HEK293T (cell line): ENCODE measurements around the gene FAM136A.

ENCODE experiments used
- CTCF ChIA-PET: fragments of 350-600 bp; formaldehyde crosslinking; extraction: SDS; loops from one replicate; lab custom pipeline; 2021; ENCODE audit warnings: antibody characterized with exemption, inconsistent platforms; lab: Yijun Ruan, JAX
- POLR2A ChIA-PET: fragments of 350-600 bp; formaldehyde crosslinking; extraction: SDS; loops from one replicate; lab custom pipeline; 2020; ENCODE audit warnings: antibody characterized with exemption, inconsistent platforms; lab: Yijun Ruan, JAX
- DNase-seq: peaks from one replicate; pipeline ENCODE4 v3.0.0; 2012; ENCODE audit warnings: mixed read lengths; ENCODE audit errors: extremely low spot score
- ARNT ChIP-seq: fragments of 450-650 bp; IDR thresholded peaks from 2 replicates; pipeline ENCODE4 v1.6.1; 2017; ENCODE audit warnings: mild to moderate bottlenecking
- BHLHE40 ChIP-seq: fragments of 450-650 bp; IDR thresholded peaks from 2 replicates; pipeline ENCODE4 v1.6.1; 2016; ENCODE audit warnings: mild to moderate bottlenecking, moderate library complexity, borderline replicate concordance
- CTBP1 ChIP-seq: fragments of 450-650 bp; IDR thresholded peaks from 2 replicates; pipeline ENCODE4 v1.6.1; 2016; ENCODE audit warnings: borderline replicate concordance
- ELF4 ChIP-seq: fragments of 450-650 bp; IDR thresholded peaks from 2 replicates; pipeline ENCODE4 v1.6.1; 2017; ENCODE audit warnings: antibody characterized with exemption
- FOXA1 ChIP-seq: fragments of 450-650 bp; IDR thresholded peaks from 2 replicates; pipeline ENCODE4 v1.6.1; 2016; ENCODE audit warnings: mild to moderate bottlenecking
- FOXK2 ChIP-seq: fragments of 450-650 bp; IDR thresholded peaks from 2 replicates; pipeline ENCODE4 v1.6.1; 2016; ENCODE audit warnings: mild to moderate bottlenecking
- FOXM1 ChIP-seq: fragments of 450-650 bp; IDR thresholded peaks from 2 replicates; pipeline ENCODE4 v1.6.1; 2017; ENCODE audit warnings: mild to moderate bottlenecking, borderline replicate concordance
- HDGF ChIP-seq: fragments of 450-650 bp; IDR thresholded peaks from 2 replicates; pipeline ENCODE4 v1.6.1; 2017; ENCODE audit warnings: antibody characterized with exemption, borderline replicate concordance
- L3MBTL2 ChIP-seq: fragments of 450-650 bp; conservative IDR thresholded peaks from 2 replicates; pipeline ENCODE4 v1.6.1; 2016; ENCODE audit warnings: mild to moderate bottlenecking
- LEF1 ChIP-seq: fragments of 450-650 bp; IDR thresholded peaks from 2 replicates; pipeline ENCODE4 v1.6.1; 2017; ENCODE audit warnings: mild to moderate bottlenecking, borderline replicate concordance
- NFRKB ChIP-seq: fragments of 450-650 bp; IDR thresholded peaks from 2 replicates; pipeline ENCODE4 v1.6.1; 2016; ENCODE audit warnings: mild to moderate bottlenecking, moderate library complexity
- PKNOX1 ChIP-seq: fragments of 450-650 bp; IDR thresholded peaks from 2 replicates; pipeline ENCODE4 v1.6.1; 2016
- SP1 ChIP-seq: fragments of 450-650 bp; IDR thresholded peaks from 2 replicates; pipeline ENCODE4 v1.6.1; 2017
- SUZ12 ChIP-seq: fragments of 450-650 bp; IDR thresholded peaks from 2 replicates; pipeline ENCODE4 v1.6.1; 2016; ENCODE audit warnings: mild to moderate bottlenecking
- TARDBP ChIP-seq: fragments of 450-650 bp; IDR thresholded peaks from 2 replicates; pipeline ENCODE4 v1.6.1; 2016
- ZNF384 ChIP-seq: fragments of 450-650 bp; IDR thresholded peaks from 2 replicates; pipeline ENCODE4 v1.6.1; 2016

FAM136A gene

GRCh38 chr2:70340761-70341476 is 39.1 kb upstream of the FAM136A start:
- CTCF ChIA-PET: interaction anchor here (0.6 to 2.5 kb wide), 8 partner anchors 10 to 288 kb away, joined by 3 to 10 read pairs (median 4); no protein-coding TSS in a partner anchor
- DNase-seq: peak; percentile 78
- POLR2A ChIA-PET: no interaction called here
- TF ChIP-seq NFRKB (no peak), ZNF384 (no peak)

- DNase-seq: no peak
- no peak for TF ChIP-seq PKNOX1
- no peak for TF ChIP-seq HDGF
- TF ChIP-seq FOXA1: no peak
- no peak for TF ChIP-seq FOXK2
- TF ChIP-seq NFRKB: no peak
- no peak for TF ChIP-seq FOXM1
- no peak for TF ChIP-seq CTBP1
- TF ChIP-seq BHLHE40: no peak
- TF ChIP-seq ELF4: no peak
- TF ChIP-seq LEF1: no peak
- CTCF ChIA-PET: interaction anchor here (0.7 to 2.5 kb wide), 4 partner anchors 9 to 277 kb away, joined by 3 to 10 read pairs (median 7); no protein-coding TSS in a partner anchor
- POLR2A ChIA-PET: no interaction called here
Measured at GRCh38 chr2:70340075-70340474, 38.2 kb upstream of the FAM136A start.

GRCh38 chr2:70336552-70336951 is 34.7 kb upstream of the FAM136A start:
- ChIA-PET CTCF (no interaction called here), POLR2A (no interaction called here)
- TF ChIP-seq PKNOX1: no peak
- no peak for TF ChIP-seq ZNF384
- no peak for TF ChIP-seq ARNT
- TF ChIP-seq ELF4: no peak
- no peak for TF ChIP-seq HDGF
- no peak for TF ChIP-seq TARDBP
- TF ChIP-seq SP1: no peak
- no peak for TF ChIP-seq FOXM1
- TF ChIP-seq BHLHE40: no peak
- no peak for DNase-seq

GRCh38 chr2:70331012-70331411 is 29.1 kb upstream of the FAM136A start:
- TF ChIP-seq FOXM1: no peak
- no peak for TF ChIP-seq NFRKB
- no peak for TF ChIP-seq L3MBTL2
- no peak for TF ChIP-seq CTBP1
- no peak for TF ChIP-seq ARNT
- TF ChIP-seq TARDBP: no peak
- TF ChIP-seq LEF1: no peak
- TF ChIP-seq ZNF384: no peak
- no peak for TF ChIP-seq FOXK2
- no peak for TF ChIP-seq HDGF
- TF ChIP-seq PKNOX1: no peak
- TF ChIP-seq FOXA1: no peak
- TF ChIP-seq SUZ12: no peak
- no peak for DNase-seq
- ChIA-PET CTCF (interaction anchor here (0.6 to 1.9 kb wide), 3 partner anchors 10 to 313 kb away, joined by 4 to 7 read pairs (median 4); no protein-coding TSS in a partner anchor), POLR2A (no interaction called here)

- TF ChIP-seq CTBP1 (no peak), FOXA1 (no peak), HDGF (no peak), LEF1 (no peak)
- CTCF ChIA-PET: interaction anchor here (0.6 to 1.9 kb wide), 4 partner anchors 10 to 325 kb away, joined by 3 to 7 read pairs (median 4); no protein-coding TSS in a partner anchor
- POLR2A ChIA-PET: no interaction called here
- no peak for DNase-seq
Measured at GRCh38 chr2:70330476-70330875, 28.6 kb upstream of the FAM136A start.

- no peak for TF ChIP-seq LEF1
- no peak for DNase-seq
- CTCF ChIA-PET: interaction anchor here (1.1 to 1.3 kb wide), 2 partner anchors 25 to 327 kb away, joined by 3 read pairs; no protein-coding TSS in a partner anchor
- POLR2A ChIA-PET: interaction anchor here (1.6 kb wide), 1 partner anchor 36 kb away, joined by 7 read pairs; the partner anchor contains the start of gene SNRPG
Measured at GRCh38 chr2:70328921-70329561, 27.2 kb upstream of the FAM136A start.

- POLR2A ChIA-PET: no interaction called here
- CTCF ChIA-PET: no interaction called here
- no peak for DNase-seq
- TF ChIP-seq HDGF: no peak
Measured at GRCh38 chr2:70325875-70326274, 24.0 kb upstream of the FAM136A start.
